Adrenal gland (tissue), 5 donors: ENCODE data around the gene SNCB.

ENCODE experiments used
- POLR2A ChIP-seq, 2 donors: fragments of 450-650 bp; IDR thresholded peaks; one replicate each; pipeline ENCODE4 v1.6.1; 2017; ENCODE audit warnings: antibody characterized with exemption in 2 of 2, mild to moderate bottlenecking in 2 of 2, moderate library complexity in 1 of 2
- TF ChIP-seq, protein P1 (sequence below), 6 experiments: fragments of 450-650 bp in 4 of 6; fragments of 200-600 bp in 2 of 6; sonication (generic) in 1 of 6; IDR thresholded peaks; 1 replicate in 5 of 6; 2 replicates in 1 of 6; pipeline versions ENCODE4 v1.5.1 to v1.8.0; 2016 to 2021; ENCODE audit warnings: antibody characterized with exemption in 6 of 6, mild to moderate bottlenecking in 2 of 6, moderate library complexity in 1 of 6
- donor health status: DM: no; HTN: no; CAD: no.

DNA sequence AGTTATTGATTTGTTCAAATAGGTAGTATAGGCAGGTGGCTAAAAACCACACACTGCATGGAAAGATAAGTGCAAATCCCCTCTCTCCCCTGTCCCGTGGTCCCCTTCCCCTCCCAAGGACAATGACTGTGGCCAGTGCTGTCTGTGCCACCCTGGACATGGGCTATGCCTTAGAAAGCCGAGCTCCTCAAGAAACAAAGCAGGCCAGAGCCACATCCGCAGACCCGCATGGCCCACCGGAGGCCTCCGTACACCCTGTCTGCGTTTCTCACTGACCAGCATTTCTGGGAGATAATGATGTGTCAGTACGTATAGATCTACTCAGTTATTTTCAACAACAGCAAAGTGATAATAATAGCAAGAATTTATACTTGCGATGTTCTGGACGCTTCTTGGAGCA, 33.2 kb upstream of the SNCB start:
- TF ChIP-seq, protein P1, sequence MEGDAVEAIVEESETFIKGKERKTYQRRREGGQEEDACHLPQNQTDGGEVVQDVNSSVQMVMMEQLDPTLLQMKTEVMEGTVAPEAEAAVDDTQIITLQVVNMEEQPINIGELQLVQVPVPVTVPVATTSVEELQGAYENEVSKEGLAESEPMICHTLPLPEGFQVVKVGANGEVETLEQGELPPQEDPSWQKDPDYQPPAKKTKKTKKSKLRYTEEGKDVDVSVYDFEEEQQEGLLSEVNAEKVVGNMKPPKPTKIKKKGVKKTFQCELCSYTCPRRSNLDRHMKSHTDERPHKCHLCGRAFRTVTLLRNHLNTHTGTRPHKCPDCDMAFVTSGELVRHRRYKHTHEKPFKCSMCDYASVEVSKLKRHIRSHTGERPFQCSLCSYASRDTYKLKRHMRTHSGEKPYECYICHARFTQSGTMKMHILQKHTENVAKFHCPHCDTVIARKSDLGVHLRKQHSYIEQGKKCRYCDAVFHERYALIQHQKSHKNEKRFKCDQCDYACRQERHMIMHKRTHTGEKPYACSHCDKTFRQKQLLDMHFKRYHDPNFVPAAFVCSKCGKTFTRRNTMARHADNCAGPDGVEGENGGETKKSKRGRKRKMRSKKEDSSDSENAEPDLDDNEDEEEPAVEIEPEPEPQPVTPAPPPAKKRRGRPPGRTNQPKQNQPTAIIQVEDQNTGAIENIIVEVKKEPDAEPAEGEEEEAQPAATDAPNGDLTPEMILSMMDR (IDR thresholded peaks at IDR 0.05): no peak
- TF ChIP-seq POLR2A (IDR thresholded peaks at IDR 0.05): no peak
